Measurements from ENCODE around the gene MTMR6. TPM values are rescaled to one million over a fixed set of nuclear protein-coding genes. Genes with fewer than 3 reads are reported as not detected.

The MTMR6 gene
- total RNA-seq, result 6.4 TPM

DNA sequence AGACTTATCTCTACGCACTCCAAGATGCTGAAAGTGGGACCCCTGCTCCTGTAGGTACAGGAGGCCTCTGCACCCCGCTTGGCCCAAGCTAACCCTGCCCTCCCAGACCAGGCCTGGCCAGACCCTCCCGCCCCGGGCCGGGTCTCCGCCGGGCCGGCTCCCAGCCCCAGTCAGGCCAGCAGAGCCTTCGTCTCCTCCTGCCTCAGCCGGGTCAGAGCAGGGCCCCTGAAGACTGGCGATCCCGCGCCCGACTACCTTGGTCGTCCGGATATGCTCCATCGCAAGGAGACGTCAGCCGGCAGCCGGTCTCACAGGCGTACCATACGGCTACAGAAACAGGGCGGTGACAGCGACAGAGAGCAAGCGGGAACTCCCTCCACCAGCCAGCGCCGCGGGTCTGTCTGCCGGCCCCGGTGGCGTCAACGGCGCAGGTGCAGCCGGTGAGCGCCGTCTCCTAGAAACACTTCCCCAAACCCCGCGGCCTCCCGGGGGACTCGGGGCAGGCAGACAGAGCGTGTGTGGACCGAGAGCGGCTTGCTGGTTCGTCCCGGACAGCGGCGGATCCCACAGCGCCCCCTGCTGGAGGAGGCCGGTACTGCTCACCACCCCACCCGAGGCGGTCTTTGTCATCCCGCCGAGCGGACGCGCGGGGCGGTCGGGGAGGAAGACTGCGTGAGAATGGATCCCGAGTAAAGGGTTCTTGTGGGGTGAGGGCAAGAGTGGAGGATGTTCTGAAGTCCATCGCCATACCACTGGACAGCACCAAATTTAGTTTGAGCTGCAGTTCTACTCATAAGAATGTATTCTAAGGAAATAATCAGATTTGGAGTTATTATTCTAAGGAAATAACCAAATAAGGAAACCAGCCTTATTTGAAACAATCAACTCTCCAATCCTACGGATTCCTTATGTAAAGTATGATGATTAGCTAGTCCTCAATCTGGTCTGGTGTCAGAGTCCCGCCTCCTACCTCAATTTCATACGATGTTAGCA lies at the start of gene MTMR6:
Gene MTMR6, minus strand, starts transcription at position 520 of the 993 bp plus-strand sequence. Its CDS starts 241 bp downstream, at position 279.
- Histone ChIP-seq H3K27ac (peak within 1 kb of the TSS; percentile 84 to 94), H3K36me3 (no peaks in the 10 kb centered on the region), H3K9me3 (no peaks in the 10 kb centered on the region), H3K4me3 (peak within 1 kb of the TSS; percentile 72 to 89), H3K4me1 (peaks cover 3 to 22% of the 10 kb centered on the region in 2 donors), H3K27me3 (no peaks in the 10 kb centered on the region)
- intact Hi-C loops (cut with DNase I), result loop anchor here (1.0 to 10.0 kb wide), 3 partner anchors 14 to 364 kb away; partner anchors contain the start of gene NUP58
- TF ChIP-seq CTCF (IDR thresholded peaks at IDR 0.05), result peak; percentile 98 to 100 (median 100)
- peak; percentile 60 to 96 for DNase-seq (ENCODE audit: low spot score in 2 of 2)

GRCh38 chr13:25335856-25336255 lies 48.6 kb upstream of the MTMR6 start:
- no peak for DNase-seq (ENCODE audit: low spot score in 2 of 2)

GRCh38 chr13:25330541-25330940 lies 43.3 kb upstream of the MTMR6 start:
- TF ChIP-seq CTCF (IDR thresholded peaks at IDR 0.05), result no peak
- H3K27me3 ChIP-seq, result no peaks in the 10 kb centered on the region
- DNase-seq (ENCODE audit: low spot score in 2 of 2), result no peak
- no peaks in the 10 kb centered on the region for H3K9me3 ChIP-seq
- no peaks in the 10 kb centered on the region for H3K4me1 ChIP-seq
- H3K27ac ChIP-seq, result no peak overlapping the region
- peaks cover 32 to 70% of the 10 kb centered on the region in 2 donors for H3K36me3 ChIP-seq
- no peak overlapping the region for H3K4me3 ChIP-seq
- intact Hi-C loops (cut with DNase I), result no loop called here

More at GRCh38 chr13:25335856-25336255, 48.6 kb upstream of the MTMR6 start:
- intact Hi-C loops (cut with DNase I), result no loop called here
- Histone ChIP-seq H3K9me3 (no peaks in the 10 kb centered on the region), H3K27me3 (no peaks in the 10 kb centered on the region), H3K36me3 (peaks cover 25 to 39% of the 10 kb centered on the region in 2 donors), H3K27ac (no peak overlapping the region), H3K4me1 (peaks cover 0 to 2% of the 10 kb centered on the region in 2 donors), H3K4me3 (no peak overlapping the region)
- no peak for TF ChIP-seq CTCF (IDR thresholded peaks at IDR 0.05)

DNA sequence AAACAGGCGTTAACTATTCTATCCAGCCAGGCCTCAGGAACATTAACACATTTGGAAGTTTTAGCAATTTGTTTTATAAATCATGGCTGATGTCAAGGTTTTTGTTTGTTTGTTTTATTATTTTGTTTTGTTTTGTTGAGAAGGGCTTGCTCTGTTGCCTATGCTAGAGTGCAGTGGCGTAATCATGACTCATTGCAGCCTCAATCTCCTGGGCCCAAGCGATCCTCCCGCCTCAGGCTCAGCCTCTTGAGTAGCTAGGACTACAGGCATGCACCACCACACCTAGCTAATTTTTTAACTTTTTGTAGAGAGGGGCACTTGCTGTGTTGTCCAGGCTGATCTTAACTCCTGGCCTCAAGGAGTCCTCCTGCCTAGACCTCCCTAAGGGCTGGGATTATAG lies 42.4 kb upstream of the MTMR6 start:
- TF ChIP-seq CTCF (IDR thresholded peaks at IDR 0.05), result no peak
- intact Hi-C loops (cut with DNase I), result no loop called here
- DNase-seq (ENCODE audit: low spot score in 2 of 2), result no peak
- Histone ChIP-seq H3K4me1 (no peaks in the 10 kb centered on the region), H3K4me3 (no peak overlapping the region), H3K27ac (no peak overlapping the region), H3K36me3 (peaks cover 40 to 76% of the 10 kb centered on the region in 2 donors), H3K9me3 (no peaks in the 10 kb centered on the region), H3K27me3 (no peaks in the 10 kb centered on the region)

- Histone ChIP-seq H3K4me3 (no peak overlapping the region), H3K27ac (no peak overlapping the region), H3K27me3 (no peaks in the 10 kb centered on the region), H3K9me3 (no peaks in the 10 kb centered on the region), H3K36me3 (peaks cover 51 to 80% of the 10 kb centered on the region in 2 donors), H3K4me1 (no peaks in the 10 kb centered on the region)
- TF ChIP-seq CTCF (IDR thresholded peaks at IDR 0.05), result no peak
- intact Hi-C loops (cut with DNase I), result no loop called here
- DNase-seq (ENCODE audit: low spot score in 2 of 2), result no peak
Measured at GRCh38 chr13:25324100-25324499, 36.8 kb upstream of the MTMR6 start.

Data from ascending aorta (tissue), 2 donors.